IMR-90 (cell line): ENCODE results near the gene MON2. TPM values are rescaled to one million over a fixed set of nuclear protein-coding genes. Genes with fewer than 3 reads are reported as not detected.

Source experiments
- ATAC-seq: fragments of 200-7000 bp; cut with Tn5 transposase; 2 replicates; pipeline ENCODE4 v1.9.1; 2020; ENCODE audit warnings: low read depth, mild to moderate bottlenecking, moderate library complexity
- BruUV-seq: library from RNA; stranded (reverse); fragments of 400-500 nt; replicated peaks from 2 replicates; lab custom pipeline; 2021; lab: Mats Ljungman, UMichigan
- CTCF ChIA-PET: fragments of 300-600 bp; formaldehyde crosslinking; extraction: SDS; loops from one replicate; lab custom pipeline; 2021; ENCODE audit warnings: antibody characterized with exemption; lab: Yijun Ruan, JAX
- POLR2A ChIA-PET: fragments of 300-600 bp; sonication (Branson Sonifier 250); formaldehyde crosslinking; loops from one replicate; lab custom pipeline; 2022; ENCODE audit warnings: antibody characterized with exemption; ENCODE audit not compliant: unreplicated experiment; lab: Charles Lee
- DNase-seq: peaks from one replicate; pipeline ENCODE4 v3.0.0; 2013
- H2AFZ ChIP-seq: replicated peaks from 2 replicates; pipeline ENCODE3; 2013; ENCODE audit warnings: low read length, mild to moderate bottlenecking; ENCODE audit not compliant: poor library complexity
- H2AK5ac ChIP-seq: 2 replicates; pipeline ENCODE4 v1.6.1; 2013; ENCODE audit warnings: low read depth, low read length, inconsistent platforms
- H2AK9ac ChIP-seq: replicated peaks from 2 replicates; pipeline ENCODE3; 2013; ENCODE audit warnings: mild to moderate bottlenecking, low read depth, low read length, moderate library complexity; ENCODE audit not compliant: poor library complexity
- H2BK120ac ChIP-seq: 2 replicates; pipeline ENCODE4 v1.6.1; 2013; ENCODE audit warnings: low read depth, low read length, inconsistent platforms
- H2BK15ac ChIP-seq: 3 replicates; pipeline ENCODE4 v1.6.1; 2013; ENCODE audit warnings: low read depth, low read length, inconsistent platforms
- H2BK20ac ChIP-seq: 2 replicates; pipeline ENCODE4 v1.6.1; 2013; ENCODE audit warnings: low read depth, mild to moderate bottlenecking, inconsistent platforms, low read length, moderate library complexity
- H2BK5ac ChIP-seq: 2 replicates; pipeline ENCODE4 v1.6.1; 2013; ENCODE audit warnings: mild to moderate bottlenecking, low read depth, low read length, inconsistent platforms; ENCODE audit not compliant: poor library complexity, severe bottlenecking
- H3K14ac ChIP-seq: replicated peaks from 2 replicates; pipeline ENCODE4 v1.6.1; 2013; ENCODE audit warnings: low read depth, low read length, inconsistent platforms
- H3K18ac ChIP-seq: 2 replicates; pipeline ENCODE4 v1.6.1; 2013; ENCODE audit warnings: low read depth, low read length, control low read depth
- H3K23ac ChIP-seq: 2 replicates; pipeline ENCODE4 v1.6.1; 2013; ENCODE audit warnings: low read depth, low read length, inconsistent platforms
- H3K27ac ChIP-seq: 2 replicates; pipeline ENCODE4 v1.5.1; 2013; ENCODE audit warnings: mild to moderate bottlenecking, control low read depth, low read length; ENCODE audit not compliant: insufficient read depth
- H3K27me3 ChIP-seq: 2 replicates; pipeline ENCODE4 v1.6.1; 2013; ENCODE audit warnings: low read length; ENCODE audit not compliant: control insufficient read depth, insufficient read depth
- H3K36me3 ChIP-seq: 2 replicates; pipeline ENCODE4 v1.6.1; 2013; ENCODE audit warnings: low read length, mixed read lengths; ENCODE audit not compliant: control insufficient read depth, insufficient read depth
- H3K4ac ChIP-seq: 2 replicates; pipeline ENCODE4 v1.6.1; 2013; ENCODE audit warnings: low read depth, low read length, inconsistent platforms
- H3K4me1 ChIP-seq: 2 replicates; pipeline ENCODE4 v1.6.1; 2013; ENCODE audit warnings: low read length, mixed read lengths; ENCODE audit not compliant: control insufficient read depth, insufficient read depth
- H3K4me2 ChIP-seq: 2 replicates; pipeline ENCODE4 v1.6.1; 2013; ENCODE audit warnings: low read depth, mild to moderate bottlenecking, control low read depth, low read length, moderate library complexity
- H3K4me3 ChIP-seq: 2 replicates; pipeline ENCODE4 v1.5.1; 2013; ENCODE audit warnings: low read depth, mild to moderate bottlenecking, control low read depth, low read length, moderate library complexity; ENCODE audit not compliant: insufficient read depth
- H3K56ac ChIP-seq: 2 replicates; pipeline ENCODE4 v1.6.1; 2013; ENCODE audit warnings: low read length, inconsistent platforms; ENCODE audit not compliant: insufficient read depth; ENCODE audit errors: extremely low read depth
- H3K79me1 ChIP-seq, 2 experiments: 2 replicates each; pipeline ENCODE4 v1.6.1; 2013; ENCODE audit warnings: low read length in 2 of 2, inconsistent platforms in 1 of 2, low read depth in 1 of 2
- H3K9ac ChIP-seq: 2 replicates; pipeline ENCODE4 v1.6.1; 2013; ENCODE audit warnings: low read depth, low read length, control low read depth
- H3K9me1 ChIP-seq: 2 replicates; pipeline ENCODE4 v1.6.1; 2013; ENCODE audit warnings: low read length, inconsistent platforms; ENCODE audit not compliant: insufficient read depth
- H3K9me3 ChIP-seq: 2 replicates; pipeline ENCODE4 v1.6.1; 2013; ENCODE audit warnings: low read length; ENCODE audit not compliant: control insufficient read depth, insufficient read depth
- H4K20me1 ChIP-seq: 2 replicates; pipeline ENCODE4 v1.6.1; 2013; ENCODE audit warnings: low read length, inconsistent platforms; ENCODE audit not compliant: insufficient read depth
- H4K5ac ChIP-seq: 2 replicates; pipeline ENCODE4 v1.6.1; 2013; ENCODE audit warnings: mild to moderate bottlenecking, low read depth, low read length, control low read depth
- H4K8ac ChIP-seq, 2 experiments: 2 replicates each; pipeline ENCODE4 v1.6.1; 2013; ENCODE audit warnings: low read depth in 2 of 2, low read length in 2 of 2, control low read depth in 1 of 2, inconsistent platforms in 1 of 2
- H4K91ac ChIP-seq: 2 replicates; pipeline ENCODE4 v1.6.1; 2013; ENCODE audit warnings: low read depth, low read length, inconsistent platforms; ENCODE audit not compliant: insufficient read depth
- CEBPB ChIP-seq: IDR thresholded peaks from 2 replicates; pipeline ENCODE4 v1.6.1; 2012; ENCODE audit warnings: low read depth, low read length, improper control_type of control experiment
- CHD1 ChIP-seq: IDR thresholded peaks from 2 replicates; pipeline ENCODE4 v1.6.1; 2012; ENCODE audit warnings: low read depth, low read length, improper control_type of control experiment
- FOS ChIP-seq: fragments of 150-350 bp; IDR thresholded peaks from 2 replicates; pipeline ENCODE4 v1.6.1; 2016; ENCODE audit warnings: low read depth, low read length
- WGBS, 2 experiments: methylation state at CpG; one replicate each; pipeline versions ENCODE4 v1.1.5 to v1.1.7; 2013; ENCODE audit warnings: missing lambda C conversion rate in 2 of 2; ENCODE audit not compliant: insufficient read length in 1 of 2; ENCODE audit errors: extremely low coverage in 2 of 2; 5-methylcytosine and 5-hydroxymethylcytosine counted together
- dilution Hi-C: fragments of 300-500 bp; cut with HindIII; formaldehyde crosslinking; loops from one replicate; pipeline ENCODE4 v1.14.3; 2018; ENCODE audit warnings: low sequenced_read_pairs; ENCODE audit not compliant: unreplicated experiment
- in situ Hi-C: fragments of 300-500 bp; cut with MboI; formaldehyde crosslinking; loops from 3 replicates; pipeline ENCODE4 v1.14.3; 2019; ENCODE audit warnings: low sequenced_read_pairs, inconsistent platforms, mixed read lengths
- intact Hi-C: fragments of 100-400 bp; cut with micrococcal nuclease; formaldehyde crosslinking; loops from 2 replicates; pipeline ENCODE4 v1.10.0; 2022
- polyA plus RNA-seq, 3 experiments: library from polyadenylated mRNA; depleted of rRNA; stranded (reverse); fragments of >200 nt; gene quantifications; 2 replicates each; pipeline ENCODE4 v1.2.3, GENCODE V29; 2012; ENCODE audit warnings: low replicate concordance in 1 of 3
- total RNA-seq: library from RNA; depleted of rRNA; stranded (reverse); fragments of >200 nt; gene quantifications from 2 replicates; pipeline ENCODE4 v1.2.3, GENCODE V29; 2012
- TF ChIP-seq, protein P1 (sequence below): fragments of 150-350 bp; IDR thresholded peaks from 2 replicates; pipeline ENCODE4 v1.6.1; 2017; ENCODE audit warnings: mild to moderate bottlenecking, antibody characterized with exemption, low read length, low read depth

Gene MON2
- total and polyA plus RNA-seq, 2 of the 4 experiments (the other 2 are of a cell fraction): 13.2 to 39.3 TPM

DNA sequence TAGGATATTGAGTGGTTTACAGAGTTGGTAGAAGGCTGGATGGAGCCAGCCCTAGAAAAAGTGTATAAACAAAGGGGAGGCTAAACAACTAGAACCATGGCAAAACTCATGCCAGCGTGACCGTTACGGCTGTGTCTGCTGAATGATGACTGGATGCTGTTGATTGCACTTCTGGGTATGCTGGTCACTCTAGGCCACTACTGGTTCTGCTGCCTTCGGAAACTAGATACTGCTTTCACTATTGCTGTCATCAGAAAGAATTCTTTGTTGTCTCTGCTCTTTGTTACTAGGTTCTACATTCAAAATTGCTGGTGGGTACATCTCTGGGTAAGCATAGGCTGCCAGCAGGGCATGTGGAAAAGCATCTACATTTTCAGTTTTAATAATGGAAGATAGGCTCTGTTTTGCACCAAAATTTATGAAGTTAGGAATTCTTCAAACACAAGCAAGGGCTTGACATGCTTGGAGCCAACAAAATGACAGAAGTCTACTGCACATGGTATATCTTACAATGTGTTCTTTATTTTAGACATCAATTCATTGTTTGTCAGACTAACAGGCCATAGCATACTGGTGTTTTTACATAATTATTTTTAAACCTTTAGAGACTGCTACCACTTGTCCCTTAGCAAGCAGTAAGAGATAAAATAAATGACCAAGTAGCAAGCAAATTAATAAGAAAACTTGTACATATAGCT is 15.4 kb downstream of the MON2 start:
- Histone ChIP-seq H3K14ac (no peak overlapping the region), H3K4me1 (no peaks in the 10 kb centered on the region), H3K27ac (no peak overlapping the region), H3K27me3 (no peaks in the 10 kb centered on the region), H2AK9ac (no peak overlapping the region), H3K79me1 (peaks cover 27 to 53% of the 10 kb centered on the region in 2 experiments; a peak in 3 of 4 replicates), H3K4me2 (no peak overlapping the region), H3K9ac (no peak overlapping the region), H2AFZ (no peak overlapping the region), H2BK15ac (no peak overlapping the region), H3K18ac (no peak overlapping the region), H4K5ac (no peak overlapping the region), H4K20me1 (peaks cover 9% of the 10 kb centered on the region; the same call in 1 of the 2 replicates), H2AK5ac (no peak overlapping the region), H2BK20ac (no peak overlapping the region), H3K9me1 (no peaks in the 10 kb centered on the region), H3K4ac (no peak overlapping the region), H4K91ac (no peak overlapping the region), H2BK120ac (no peak overlapping the region), H3K23ac (no peak overlapping the region), H3K9me3 (no peaks in the 10 kb centered on the region), H4K8ac (no peak overlapping the region), H3K4me3 (no peak overlapping the region), H3K36me3 (peaks cover 6% of the 10 kb centered on the region), H2BK5ac (no peak overlapping the region), H3K56ac (no peak overlapping the region)
- TF ChIP-seq CEBPB: no peak
- TF ChIP-seq CHD1: no peak
- TF ChIP-seq, protein P1, sequence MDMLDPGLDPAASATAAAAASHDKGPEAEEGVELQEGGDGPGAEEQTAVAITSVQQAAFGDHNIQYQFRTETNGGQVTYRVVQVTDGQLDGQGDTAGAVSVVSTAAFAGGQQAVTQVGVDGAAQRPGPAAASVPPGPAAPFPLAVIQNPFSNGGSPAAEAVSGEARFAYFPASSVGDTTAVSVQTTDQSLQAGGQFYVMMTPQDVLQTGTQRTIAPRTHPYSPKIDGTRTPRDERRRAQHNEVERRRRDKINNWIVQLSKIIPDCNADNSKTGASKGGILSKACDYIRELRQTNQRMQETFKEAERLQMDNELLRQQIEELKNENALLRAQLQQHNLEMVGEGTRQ: no peak
- no peak for TF ChIP-seq FOS
- ATAC-seq (no peak), DNase-seq (no peak)
- CTCF ChIA-PET: interaction anchor here (0.6 to 1.2 kb wide), 2 partner anchors 10 to 1531 kb away, joined by 4 read pairs; no protein-coding TSS in a partner anchor
- in situ Hi-C loops: no loop called here
- intact Hi-C loops: no loop called here
- dilution Hi-C loops: no loop called here
- no TSS peak for BruUV-seq
- WGBS, 2 experiments: 66% methylated on average over 3 of the region's 4 CpGs; no CpG with 5 or more reads in 1 of the 2 experiments
- POLR2A ChIA-PET: interaction anchor here (0.6 kb wide), 1 partner anchor 222 kb away, joined by 8 read pairs; the partner anchor contains the start of gene USP15
